Upper lobe of right lung (tissue), 1 donor: Measurements from ENCODE around the gene HOXA10. TPM values are rescaled to one million over a fixed set of nuclear protein-coding genes. Genes with fewer than 3 reads are reported as not detected.

ENCODE experiments used
- ATAC-seq: fragments of 200-7000 bp; cut with Tn5 transposase; one replicate; pipeline ENCODE4 v1.9.1; 2020; ENCODE audit warnings: mild to moderate bottlenecking, moderate library complexity
- DNase-seq: peaks from one replicate; pipeline ENCODE4 v3.0.0-alpha.2; 2020
- H3K27ac ChIP-seq: fragments of 200-600 bp; one replicate; pipeline ENCODE4 v1.8.0; 2022
- H3K27me3 ChIP-seq: fragments of 200-600 bp; one replicate; pipeline ENCODE4 v1.8.0; 2022; ENCODE audit warnings: mild to moderate bottlenecking
- H3K36me3 ChIP-seq: fragments of 200-600 bp; one replicate; pipeline ENCODE4 v1.8.0; 2022
- H3K4me1 ChIP-seq: fragments of 200-600 bp; one replicate; pipeline ENCODE4 v1.8.0; 2022
- H3K4me3 ChIP-seq: fragments of 200-600 bp; one replicate; pipeline ENCODE4 v1.8.0; 2022; ENCODE audit warnings: mild to moderate bottlenecking
- H3K9me3 ChIP-seq: fragments of 200-600 bp; one replicate; pipeline ENCODE4 v1.8.0; 2022
- CTCF ChIP-seq: fragments of 200-600 bp; IDR thresholded peaks from one replicate; pipeline ENCODE4 v1.8.0; 2022; ENCODE audit warnings: antibody characterized with exemption
- intact Hi-C: fragments of 100-400 bp; cut with DNase I; formaldehyde crosslinking; loops from one replicate; pipeline ENCODE4 v1.11.0; 2022
- total RNA-seq: library from RNA; stranded (reverse); fragmentation: NEBNext Ultra II Directional; extraction: Animal tissue kit (Norgen Biotek cat#: 25700); gene quantifications from one replicate; pipeline ENCODE4 v1.2.1, GENCODE V29; 2021
- donor health status: DM: no; HTN: yes; CAD: no; lungs with severe emphysema.

HOXA10 gene
- total RNA-seq, 1 donor from 2014 or later = 0.38 TPM

GRCh38 chr7:27155816-27156507 lies 18.2 kb downstream of the HOXA10 start:
- ATAC-seq (no peak), DNase-seq (peak; percentile 61)
- H3K4me1 ChIP-seq = peaks cover 30% of the 10 kb centered on the region

GRCh38 chr7:27154901-27155815 lies 19.0 kb downstream of the HOXA10 start:
- Histone ChIP-seq H3K9me3 (no peaks in the 10 kb centered on the region), H3K36me3 (no peaks in the 10 kb centered on the region), H3K27ac (peak overlapping the region; percentile 79), H3K27me3 (peaks cover 93% of the 10 kb centered on the region), H3K4me3 (peak overlapping the region; percentile 55), H3K4me1 (peaks cover 30% of the 10 kb centered on the region)
- ATAC-seq (no peak), DNase-seq (peak; percentile 63)
- intact Hi-C loops = loop anchor here (5.0 kb wide), 1 partner anchor 783 kb away; no protein-coding TSS in a partner anchor
- no peak for TF ChIP-seq CTCF

More at GRCh38 chr7:27155816-27156507, 18.2 kb downstream of the HOXA10 start:
- no peaks in the 10 kb centered on the region for H3K36me3 ChIP-seq
- peak overlapping the region; percentile 79 for H3K27ac ChIP-seq
- no peak for TF ChIP-seq CTCF
- H3K27me3 ChIP-seq = peaks cover 94% of the 10 kb centered on the region
- intact Hi-C loops = loop anchor here (5.0 kb wide), 1 partner anchor 784 kb away; no protein-coding TSS in a partner anchor
- peak overlapping the region; percentile 55 for H3K4me3 ChIP-seq
- H3K9me3 ChIP-seq = no peaks in the 10 kb centered on the region

- ATAC-seq = no peak
- no peak for TF ChIP-seq CTCF
- no peaks in the 10 kb centered on the region for H3K36me3 ChIP-seq
- H3K9me3 ChIP-seq = no peaks in the 10 kb centered on the region
- peaks cover 27% of the 10 kb centered on the region for H3K4me1 ChIP-seq
- no peak overlapping the region for H3K27ac ChIP-seq
- intact Hi-C loops = no loop called here
- no peak overlapping the region for H3K4me3 ChIP-seq
- DNase-seq = no peak
- peaks cover 91% of the 10 kb centered on the region for H3K27me3 ChIP-seq
Observed at GRCh38 chr7:27154369-27154768, 19.8 kb downstream of the HOXA10 start.

- TF ChIP-seq CTCF = no peak
- no peaks in the 10 kb centered on the region for H3K36me3 ChIP-seq
- no peaks in the 10 kb centered on the region for H3K9me3 ChIP-seq
- no peak overlapping the region for H3K27ac ChIP-seq
- intact Hi-C loops = no loop called here
- DNase-seq = no peak
- ATAC-seq = no peak
- no peak overlapping the region for H3K4me3 ChIP-seq
- peaks cover 27% of the 10 kb centered on the region for H3K4me1 ChIP-seq
- peaks cover 93% of the 10 kb centered on the region for H3K27me3 ChIP-seq
Observed at GRCh38 chr7:27153526-27153925, 20.6 kb downstream of the HOXA10 start.

GRCh38 chr7:27152816-27153442 lies 21.2 kb downstream of the HOXA10 start:
- no peak for ATAC-seq
- Histone ChIP-seq H3K36me3 (no peaks in the 10 kb centered on the region), H3K27ac (peak overlapping the region; percentile 88), H3K27me3 (peaks cover 93% of the 10 kb centered on the region), H3K9me3 (no peaks in the 10 kb centered on the region), H3K4me3 (peak overlapping the region; percentile 70), H3K4me1 (peaks cover 31% of the 10 kb centered on the region)
- intact Hi-C loops = no loop called here
- TF ChIP-seq CTCF = no peak
- no peak for DNase-seq
